Measurements from ENCODE around the gene ADGRG1.

ADGRG1 gene

GRCh38 chr16:57606147-57606846 lies 22.1 kb upstream of the ADGRG1 start:
- DNase-seq (ENCODE audit: low read depth, low spot score), result no peak

DNA sequence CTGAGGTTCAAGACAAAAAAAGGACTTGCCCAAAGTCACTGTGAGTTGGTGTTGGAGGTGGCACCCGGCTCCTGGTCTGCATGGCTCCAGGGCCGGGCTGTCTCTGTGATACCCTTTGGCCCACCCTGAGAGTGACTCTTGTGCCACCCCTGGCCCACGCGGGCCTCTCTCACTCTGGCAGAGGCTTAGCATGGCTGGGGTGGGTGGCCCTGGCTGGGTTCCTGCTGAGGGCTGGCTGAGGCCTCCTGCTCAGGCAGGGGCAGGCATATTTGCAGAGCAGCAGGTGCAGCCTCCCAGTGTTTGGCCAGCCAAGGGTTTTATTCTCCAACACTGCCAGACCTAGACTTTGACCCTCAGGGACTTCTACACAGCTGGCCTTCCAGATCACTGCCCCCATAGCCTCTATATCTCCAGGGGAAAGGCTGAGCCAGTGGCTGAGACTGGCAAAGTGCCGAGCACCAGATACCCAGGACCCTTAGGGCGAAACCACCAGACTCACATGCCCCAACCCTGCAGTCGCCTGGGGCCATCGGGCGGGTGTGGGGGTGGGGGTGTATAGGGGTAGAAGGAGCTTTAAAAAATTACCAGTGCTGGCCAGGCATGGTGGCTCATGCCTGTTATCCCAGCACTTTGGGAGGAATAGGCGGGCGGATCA lies 21.5 kb upstream of the ADGRG1 start:
- DNase-seq (ENCODE audit: low read depth, low spot score), result no peak

DNA sequence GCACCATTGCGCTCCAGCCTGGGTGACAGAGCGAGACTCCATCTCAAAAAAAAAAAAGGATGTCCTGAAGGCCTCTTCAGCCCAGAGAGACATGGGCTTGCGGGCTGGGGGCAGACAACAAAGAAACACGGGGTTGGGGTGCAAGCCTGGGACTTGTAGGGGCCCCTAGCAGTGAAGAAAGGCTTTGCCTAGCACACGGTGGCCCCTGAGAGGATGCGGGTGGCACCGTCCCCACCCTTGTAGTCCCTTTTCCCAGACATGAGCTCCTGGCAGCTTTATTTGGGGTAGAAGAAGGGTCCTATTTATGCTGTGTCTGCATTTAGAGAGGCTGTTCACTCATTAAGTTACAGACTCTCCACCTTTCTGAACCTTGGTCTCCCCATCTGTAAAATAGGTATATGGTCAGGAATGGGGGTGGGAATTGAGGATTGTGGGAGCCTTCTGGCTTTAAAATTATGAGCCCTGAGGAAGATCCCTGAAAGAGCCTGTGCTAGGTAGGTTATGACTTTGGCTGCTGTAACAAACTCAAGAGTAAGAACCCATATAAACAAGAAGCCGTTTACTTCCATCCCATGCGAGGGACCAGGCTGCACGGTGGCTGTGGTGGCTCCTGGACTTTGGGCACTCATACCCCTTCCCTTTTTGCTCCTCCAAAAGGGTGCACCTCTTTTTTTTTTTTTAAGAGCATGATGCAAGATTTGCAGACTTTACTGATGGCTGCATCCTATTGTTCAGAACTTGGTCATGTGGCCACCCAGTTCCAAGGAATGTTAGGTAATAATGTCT lies 20.6 kb upstream of the ADGRG1 start:
- DNase-seq (ENCODE audit: low read depth, low spot score), result no peak

DNA sequence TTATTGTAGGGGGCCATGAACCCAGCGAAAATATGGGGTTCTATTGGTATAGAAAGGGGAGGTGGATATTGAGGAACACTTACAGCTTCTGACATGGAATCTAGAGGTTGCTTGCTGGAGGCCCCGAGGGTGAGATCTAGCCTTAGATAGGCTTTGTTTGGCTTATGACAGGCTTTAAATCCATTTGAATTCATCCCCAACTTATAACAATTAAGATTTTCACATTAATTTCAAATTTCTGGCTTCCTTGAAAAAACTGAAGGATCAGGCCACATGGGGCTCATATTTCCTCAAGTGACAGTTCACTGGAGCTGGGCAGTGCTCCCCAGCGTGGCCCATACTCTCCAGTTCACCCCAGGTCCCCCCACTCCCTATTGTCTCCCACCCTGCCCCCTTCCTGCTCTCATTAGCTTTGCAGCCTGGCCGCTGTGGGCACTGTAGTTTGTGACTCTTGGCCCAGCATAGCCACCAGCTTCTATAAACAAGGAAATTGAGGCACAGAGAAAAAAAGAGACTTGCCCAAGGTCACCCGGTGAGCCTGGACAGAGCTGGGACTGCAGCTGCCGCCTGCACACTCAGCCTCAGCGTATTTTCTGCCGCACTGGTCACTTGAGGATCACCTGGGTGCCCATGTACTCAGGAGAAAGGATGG lies 19.8 kb upstream of the ADGRG1 start:
- DNase-seq (ENCODE audit: low read depth, low spot score), result no peak

- peak; percentile 42 for DNase-seq (ENCODE audit: low read depth, low spot score)
Measured at GRCh38 chr16:57609541-57610401, 18.7 kb upstream of the ADGRG1 start.

GRCh38 chr16:57610611-57611010 lies 17.8 kb upstream of the ADGRG1 start:
- DNase-seq (ENCODE audit: low read depth, low spot score), result no peak

GRCh38 chr16:57611181-57611580 lies 17.2 kb upstream of the ADGRG1 start:
- no peak for DNase-seq (ENCODE audit: low read depth, low spot score)

- DNase-seq (ENCODE audit: low read depth, low spot score), result no peak
Measured at GRCh38 chr16:57611706-57612105, 16.7 kb upstream of the ADGRG1 start.

DNA sequence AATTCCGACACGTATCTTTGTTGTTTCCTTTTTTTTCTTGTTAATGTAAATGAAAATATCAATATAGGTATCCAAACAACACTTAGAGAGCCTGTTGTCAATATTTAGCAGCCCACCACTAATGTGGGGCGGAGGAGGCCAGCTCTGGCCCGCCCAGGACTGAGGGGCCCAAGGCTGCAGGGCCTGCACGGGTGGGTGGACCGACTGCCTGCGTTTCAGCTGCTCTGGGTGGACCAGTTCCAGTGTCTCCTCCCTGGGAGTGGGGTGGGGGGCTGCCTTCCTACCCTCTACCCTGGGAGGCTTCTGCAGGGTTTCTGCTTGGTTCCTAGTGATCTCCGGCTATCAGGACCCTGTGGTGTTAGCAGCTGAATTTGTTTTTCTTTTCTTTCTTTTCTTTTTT lies 15.9 kb upstream of the ADGRG1 start:
- no peak for DNase-seq (ENCODE audit: low read depth, low spot score)

- no peak for DNase-seq (ENCODE audit: low read depth, low spot score)
Measured at GRCh38 chr16:57613514-57613913, 14.9 kb upstream of the ADGRG1 start.

- no peak for DNase-seq (ENCODE audit: low read depth, low spot score)
Measured at GRCh38 chr16:57614536-57614935, 13.9 kb upstream of the ADGRG1 start.

DNA sequence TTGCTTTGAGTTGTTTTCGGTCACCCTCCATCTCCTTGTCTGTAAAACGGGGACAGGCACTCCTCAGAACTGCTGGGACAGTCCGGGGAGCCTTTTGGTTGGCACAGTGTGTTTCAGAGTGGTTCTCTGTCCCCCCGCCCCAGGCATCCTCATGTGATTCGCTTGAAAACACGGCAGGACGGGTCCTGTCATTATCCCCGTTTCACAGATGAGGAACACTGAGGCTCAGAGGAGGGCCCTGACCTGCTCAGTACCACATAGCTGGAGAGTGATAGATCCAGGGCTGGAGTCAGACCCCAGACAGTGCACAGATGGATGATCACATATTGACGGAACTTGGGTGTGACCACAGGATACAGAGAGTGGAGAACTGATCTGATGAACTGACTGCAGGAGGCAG lies 13.5 kb upstream of the ADGRG1 start:
- no peak for DNase-seq (ENCODE audit: low read depth, low spot score)

DNA sequence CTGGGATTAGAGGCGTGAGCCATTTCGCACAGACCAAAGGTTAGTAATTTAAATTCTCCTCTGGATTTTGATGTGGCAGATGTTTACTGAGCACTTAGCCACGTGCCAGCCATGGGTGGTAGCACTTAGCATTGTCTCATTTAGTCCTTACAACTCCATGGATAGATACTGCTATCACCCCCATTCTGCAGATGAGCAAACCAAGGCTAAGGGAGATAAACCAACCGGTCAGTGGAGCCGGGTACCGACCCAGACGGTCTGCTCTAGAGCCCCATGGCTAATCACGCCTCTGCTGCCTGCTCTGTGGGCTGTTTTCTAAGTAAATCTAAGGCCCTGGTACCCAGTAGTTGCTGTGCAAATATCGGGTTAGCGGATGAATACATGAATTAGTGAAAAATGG lies 12.6 kb upstream of the ADGRG1 start:
- DNase-seq (ENCODE audit: low read depth, low spot score), result no peak

- no peak for DNase-seq (ENCODE audit: low read depth, low spot score)
Measured at GRCh38 chr16:57616241-57616640, 12.2 kb upstream of the ADGRG1 start.

DNA sequence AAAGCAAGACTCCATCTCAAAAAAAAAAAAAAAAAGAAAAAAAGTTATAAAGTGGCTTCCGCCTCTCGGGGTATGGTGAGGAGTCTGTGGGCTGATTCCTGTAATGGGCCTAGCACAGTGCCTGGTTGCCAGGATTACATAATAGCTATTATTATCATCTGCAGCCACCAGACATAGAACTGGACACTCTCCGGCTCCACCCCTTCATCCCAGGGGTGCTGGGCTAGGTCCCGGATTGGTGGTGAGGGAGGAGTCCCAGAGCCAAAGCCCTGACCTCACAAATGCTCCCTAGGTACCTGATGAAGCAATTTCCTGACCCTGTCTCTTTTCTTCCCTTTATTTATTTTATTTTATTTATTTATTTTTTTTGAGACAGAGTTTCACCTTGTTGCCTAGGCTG lies 11.6 kb upstream of the ADGRG1 start:
- DNase-seq (ENCODE audit: low read depth, low spot score), result no peak

DNA sequence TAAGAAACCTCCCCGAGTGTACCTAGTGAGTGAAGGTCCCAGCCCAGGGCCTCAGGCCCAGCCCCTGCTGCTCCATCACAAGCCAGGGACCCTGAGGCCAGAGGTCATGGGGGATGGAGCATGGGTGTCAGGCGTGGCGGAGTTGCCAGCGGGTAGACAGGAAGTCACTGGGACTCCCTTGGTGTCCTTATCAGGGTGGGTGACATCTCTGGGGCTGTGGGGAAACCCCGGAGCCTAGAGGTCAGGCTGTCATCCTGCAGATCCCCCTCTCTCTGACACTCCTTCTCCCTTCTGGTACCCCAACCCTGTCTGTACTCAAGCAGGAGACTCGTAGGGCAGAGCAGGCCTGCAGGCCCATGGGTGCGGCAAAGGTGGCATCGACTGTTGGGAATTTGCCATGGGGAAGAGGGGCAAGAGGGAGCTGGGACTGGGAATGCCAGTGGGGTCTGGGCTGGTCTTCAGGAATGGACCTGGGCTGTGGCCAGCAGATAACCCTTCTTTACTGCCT lies 10.8 kb upstream of the ADGRG1 start:
- DNase-seq (ENCODE audit: low read depth, low spot score), result no peak

DNA sequence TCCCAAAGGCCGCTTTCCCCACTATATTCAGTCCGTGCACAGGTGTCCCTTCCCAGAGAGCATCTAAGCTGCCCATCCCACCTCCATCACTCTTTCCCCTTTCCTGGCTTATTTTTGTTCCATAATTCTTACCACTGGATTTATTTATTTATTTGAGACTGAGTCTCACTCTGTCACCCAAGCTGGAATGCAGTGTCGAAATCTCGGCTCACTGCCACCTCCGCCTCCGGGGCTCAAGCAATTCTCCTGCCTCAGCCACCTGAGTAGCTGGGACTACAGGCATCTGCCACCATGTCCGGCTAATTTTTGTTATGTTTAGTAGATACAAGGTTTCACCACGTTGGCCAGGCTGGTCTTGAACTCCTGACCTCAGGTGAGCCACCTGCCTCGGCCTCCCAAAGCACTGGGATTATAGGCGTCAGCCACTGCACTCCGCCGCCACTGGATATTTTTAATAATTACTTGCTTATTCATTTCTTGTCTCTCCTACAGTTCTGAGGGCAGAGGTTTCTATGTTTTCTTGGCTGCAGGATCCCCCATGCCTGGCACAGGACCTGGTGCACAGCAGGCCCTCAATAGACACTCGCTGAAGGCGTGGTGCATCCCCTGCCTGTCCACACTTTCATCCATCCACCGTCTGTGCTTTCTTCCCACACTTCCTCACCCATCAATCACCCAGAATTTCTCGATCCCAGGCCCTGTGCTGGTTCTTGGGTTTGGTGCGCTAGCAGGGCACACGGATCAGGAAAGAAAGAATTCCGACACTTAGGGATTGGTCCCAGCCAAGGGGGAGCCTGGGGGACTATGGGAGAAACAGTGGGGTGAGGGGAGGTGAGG lies 9.9 kb upstream of the ADGRG1 start:
- DNase-seq (ENCODE audit: low read depth, low spot score), result no peak

DNA sequence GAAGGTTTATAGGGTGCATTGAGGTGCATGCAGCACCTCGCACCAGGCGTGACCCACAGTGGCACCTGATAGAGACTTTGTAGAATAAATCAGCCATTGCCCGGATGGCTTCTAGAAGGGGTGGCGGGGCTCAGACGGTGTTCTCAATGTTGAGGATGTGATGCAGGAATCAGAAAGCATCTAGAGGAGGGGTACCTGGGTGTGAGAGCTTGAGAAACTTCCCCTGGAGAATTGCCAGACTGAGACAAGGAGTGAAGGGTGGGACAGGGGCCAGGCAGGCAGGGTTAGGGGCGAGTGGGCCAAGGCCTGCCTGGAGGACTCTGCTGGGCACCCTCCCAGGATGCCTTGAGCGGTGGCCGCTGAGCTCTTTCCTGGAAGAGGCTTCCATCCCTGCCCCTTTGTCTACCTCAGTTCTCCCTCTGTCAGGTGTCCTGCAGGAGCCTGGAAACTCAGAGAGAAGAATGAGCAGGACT lies 9.3 kb upstream of the ADGRG1 start:
- DNase-seq (ENCODE audit: low read depth, low spot score), result no peak

- DNase-seq (ENCODE audit: low read depth, low spot score), result no peak
Measured at GRCh38 chr16:57619606-57620334, 8.7 kb upstream of the ADGRG1 start.

All from activated CD4-positive, CD25-positive, alpha-beta regulatory T cell treated with anti-CD3 and anti-CD28 coated beads, Interleukin-2, amount 50 U/mL, for 16 hours (primary cell).